Heart left ventricle (tissue), 13 donors: ENCODE data around the gene CPA5.

Experiments used
- POLR2A ChIP-seq, 2 donors: fragments of 450-650 bp; IDR thresholded peaks; one replicate each; pipeline ENCODE4 v1.6.1; 2017; ENCODE audit warnings: antibody characterized with exemption in 2 of 2, mild to moderate bottlenecking in 2 of 2, moderate library complexity in 2 of 2
- TF ChIP-seq, protein P1 (sequence below), 12 donors: fragments of 200-600 bp; sonication (generic) in 4 of 12; IDR thresholded peaks; one replicate each; pipeline versions ENCODE4 v1.5.0 to v1.8.0; 2018 to 2022; ENCODE audit warnings: antibody characterized with exemption in 12 of 12, mild to moderate bottlenecking in 5 of 12
- donor health status: ischemic (EF 13 %, LVEDD 7.1; RV severe dilation, severe dysfunction).
- donor health status: DM: no; HTN: yes; CAD: no.
- donor health status: DM: no; HTN: no; CAD: no.
- donor health status: ischemic (EF 25% LVEDD 6.9; RV normal size, moderate dysfunction).
- donor health status: ischemic (EF 25% LVEDD 5.7; RV mildly dilated, moderate dysfunction).
- donor health status: ischemic (EF 35%, LVEDD 5.7; RV mildly dilated, moderate dysfunction).
- donor health status: nonischemic (EF 11% LVEDD 7.7; RV severe dilation, severe dysfunction).
- donor health status: DM: yes; HTN: yes; CAD: no.
- donor health status: PGD.
- donor health status: ischemic (EF 29% LVEDD 5.4; RV normal size, mild dysfunction).
- donor health status: nonischemic (EF 23%, LVEDD 6.1; RV moderate dilation, normal function).

DNA sequence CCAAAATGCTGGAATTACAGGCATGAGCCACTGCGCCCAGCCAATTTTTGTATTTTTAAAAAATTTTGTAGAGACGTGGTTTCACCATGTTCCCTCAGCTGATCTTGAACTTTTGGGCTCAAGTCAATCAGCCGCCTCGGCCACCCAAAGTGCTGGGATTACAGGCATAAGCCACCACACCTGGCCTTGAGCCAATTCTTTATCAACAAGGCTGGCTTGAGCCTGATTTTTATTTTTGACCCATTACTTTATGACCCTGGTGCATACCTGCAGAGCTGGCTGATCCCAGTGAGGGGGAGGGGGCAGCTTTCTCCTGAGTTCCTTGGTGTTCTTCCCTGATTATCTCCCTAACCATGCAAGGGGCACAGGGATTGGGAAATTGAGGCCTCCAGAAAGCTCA is 19.8 kb downstream of the CPA5 start:
- TF ChIP-seq, protein P1, sequence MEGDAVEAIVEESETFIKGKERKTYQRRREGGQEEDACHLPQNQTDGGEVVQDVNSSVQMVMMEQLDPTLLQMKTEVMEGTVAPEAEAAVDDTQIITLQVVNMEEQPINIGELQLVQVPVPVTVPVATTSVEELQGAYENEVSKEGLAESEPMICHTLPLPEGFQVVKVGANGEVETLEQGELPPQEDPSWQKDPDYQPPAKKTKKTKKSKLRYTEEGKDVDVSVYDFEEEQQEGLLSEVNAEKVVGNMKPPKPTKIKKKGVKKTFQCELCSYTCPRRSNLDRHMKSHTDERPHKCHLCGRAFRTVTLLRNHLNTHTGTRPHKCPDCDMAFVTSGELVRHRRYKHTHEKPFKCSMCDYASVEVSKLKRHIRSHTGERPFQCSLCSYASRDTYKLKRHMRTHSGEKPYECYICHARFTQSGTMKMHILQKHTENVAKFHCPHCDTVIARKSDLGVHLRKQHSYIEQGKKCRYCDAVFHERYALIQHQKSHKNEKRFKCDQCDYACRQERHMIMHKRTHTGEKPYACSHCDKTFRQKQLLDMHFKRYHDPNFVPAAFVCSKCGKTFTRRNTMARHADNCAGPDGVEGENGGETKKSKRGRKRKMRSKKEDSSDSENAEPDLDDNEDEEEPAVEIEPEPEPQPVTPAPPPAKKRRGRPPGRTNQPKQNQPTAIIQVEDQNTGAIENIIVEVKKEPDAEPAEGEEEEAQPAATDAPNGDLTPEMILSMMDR (IDR thresholded peaks at IDR 0.05) = no peak
- TF ChIP-seq POLR2A (IDR thresholded peaks at IDR 0.05) = no peak
